Transverse colon (tissue), 4 donors: ENCODE results near the gene ZNF568.

Experiments used
- POLR2AphosphoS5 ChIP-seq, 3 donors: sonication (generic); formaldehyde crosslinking; IDR thresholded peaks; one replicate each; pipeline ENCODE4 v1.6.1; 2016; ENCODE audit warnings: antibody characterized with exemption in 3 of 3
- TF ChIP-seq, protein P1 (sequence below), 5 experiments: fragments of 200-600 bp in 3 of 5; fragments of 450-650 bp in 2 of 5; sonication (generic) in 3 of 5; IDR thresholded peaks; 1 replicate in 2 of 5; 2 replicates in 3 of 5; pipeline ENCODE4 v1.5.1; 2016 to 2017; ENCODE audit warnings: antibody characterized with exemption in 5 of 5, inconsistent platforms in 3 of 5, mild to moderate bottlenecking in 2 of 5, moderate library complexity in 1 of 5

DNA sequence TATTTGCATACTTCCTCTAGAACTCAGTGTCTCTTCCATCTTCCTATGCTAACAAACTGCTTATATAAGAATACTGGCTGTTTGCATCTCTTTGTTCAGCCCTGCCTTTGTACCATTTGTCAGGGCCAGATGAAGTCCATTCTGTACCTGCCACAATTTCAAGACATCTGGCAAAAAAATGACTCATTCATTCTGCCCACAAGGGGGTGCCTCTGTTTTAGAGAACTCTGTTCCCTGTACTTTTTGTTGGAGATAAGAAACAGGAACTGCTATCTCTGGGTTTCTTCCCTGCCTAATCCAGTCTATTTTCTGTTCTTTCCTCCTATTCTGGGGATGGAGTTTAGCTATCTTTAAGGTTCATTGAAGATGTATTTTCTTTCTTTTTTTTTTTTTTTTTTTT, 23.0 kb downstream of the ZNF568 start:
- no peak for TF ChIP-seq POLR2AphosphoS5 (IDR thresholded peaks at IDR 0.05)
- TF ChIP-seq, protein P1, sequence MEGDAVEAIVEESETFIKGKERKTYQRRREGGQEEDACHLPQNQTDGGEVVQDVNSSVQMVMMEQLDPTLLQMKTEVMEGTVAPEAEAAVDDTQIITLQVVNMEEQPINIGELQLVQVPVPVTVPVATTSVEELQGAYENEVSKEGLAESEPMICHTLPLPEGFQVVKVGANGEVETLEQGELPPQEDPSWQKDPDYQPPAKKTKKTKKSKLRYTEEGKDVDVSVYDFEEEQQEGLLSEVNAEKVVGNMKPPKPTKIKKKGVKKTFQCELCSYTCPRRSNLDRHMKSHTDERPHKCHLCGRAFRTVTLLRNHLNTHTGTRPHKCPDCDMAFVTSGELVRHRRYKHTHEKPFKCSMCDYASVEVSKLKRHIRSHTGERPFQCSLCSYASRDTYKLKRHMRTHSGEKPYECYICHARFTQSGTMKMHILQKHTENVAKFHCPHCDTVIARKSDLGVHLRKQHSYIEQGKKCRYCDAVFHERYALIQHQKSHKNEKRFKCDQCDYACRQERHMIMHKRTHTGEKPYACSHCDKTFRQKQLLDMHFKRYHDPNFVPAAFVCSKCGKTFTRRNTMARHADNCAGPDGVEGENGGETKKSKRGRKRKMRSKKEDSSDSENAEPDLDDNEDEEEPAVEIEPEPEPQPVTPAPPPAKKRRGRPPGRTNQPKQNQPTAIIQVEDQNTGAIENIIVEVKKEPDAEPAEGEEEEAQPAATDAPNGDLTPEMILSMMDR (IDR thresholded peaks at IDR 0.05), result no peak
